HCT116 (cell line): ENCODE data around the gene TBC1D8. TPM values are rescaled to one million over a fixed set of nuclear protein-coding genes. Genes with fewer than 3 reads are reported as not detected.

ENCODE experiments used
- ATAC-seq: fragments of 200-7000 bp; cut with Tn5 transposase; 2 replicates; pipeline ENCODE4 v1.9.1; 2020; ENCODE audit warnings: mild to moderate bottlenecking, moderate library complexity
- BruUV-seq: library from RNA; stranded (reverse); fragments of 400-500 nt; replicated peaks from 2 replicates; lab custom pipeline; 2021; lab: Mats Ljungman, UMichigan
- CTCF ChIA-PET: fragments of 300-600 bp; sonication (Branson Sonifier 250); formaldehyde crosslinking; loops from one replicate; lab custom pipeline; 2021; ENCODE audit warnings: antibody characterized with exemption; lab: Charles Lee
- POLR2A ChIA-PET: fragments of 300-600, 350-600 bp; sonication (Branson Sonifier 250); formaldehyde crosslinking; loops from one replicate; lab custom pipeline; 2021; ENCODE audit warnings: antibody characterized with exemption; lab: Charles Lee
- RAD21 ChIA-PET, 2 experiments: fragments of 300-600 bp; sonication (Branson Sonifier 250); formaldehyde crosslinking; loops; one replicate each; lab custom pipeline; 2023; ENCODE audit warnings: low total read pairs in 2 of 2; ENCODE audit not compliant: uncharacterized antibody in 2 of 2, unreplicated experiment in 2 of 2, low non-redundant PET in 1 of 2; lab: Charles Lee
- DNase-seq: peaks from one replicate; pipeline ENCODE4 v3.0.0-alpha.2; 2010; ENCODE audit warnings: low read depth, low spot score
- H2AFZ ChIP-seq: fragments of 200-600 bp; shearing (Covaris generic), sonication (generic); 2 replicates; pipeline ENCODE4 v1.6.1; 2017; ENCODE audit warnings: low read depth, mixed run types, mixed read lengths, antibody characterized with exemption, low read length; ENCODE audit not compliant: poor library complexity, severe bottlenecking
- H3K27ac ChIP-seq: 2 replicates; pipeline ENCODE4 v1.5.1; 2012; ENCODE audit warnings: low read depth, low read length
- H3K27me3 ChIP-seq: fragments of 200-600 bp; sonication (generic); 2 replicates; pipeline ENCODE4 v1.6.1; 2016; ENCODE audit warnings: mixed run types, low read length, mixed read lengths; ENCODE audit not compliant: insufficient read depth
- H3K36me3 ChIP-seq, 2 experiments: fragments of 200-500 bp in 1 of 2; fragments of 200-600 bp in 1 of 2; sonication (Bioruptor generic) in 1 of 2; sonication (generic) in 1 of 2; 2 replicates each; pipeline versions ENCODE4 v1.5.1 to v1.6.1; 2014 to 2016; ENCODE audit warnings: low read length in 2 of 2, inconsistent platforms in 1 of 2, mixed read lengths in 1 of 2, mixed run types in 1 of 2; ENCODE audit not compliant: insufficient read depth in 2 of 2, control insufficient read depth in 1 of 2
- H3K4me1 ChIP-seq, 2 experiments: fragments of 200-600 bp in 1 of 2; sonication (generic) in 1 of 2; 2 replicates each; pipeline versions ENCODE4 v1.5.1 to v1.6.1; 2012 to 2017; ENCODE audit warnings: low read length in 2 of 2, inconsistent platforms in 1 of 2, mild to moderate bottlenecking in 1 of 2, mixed read lengths in 1 of 2, mixed run types in 1 of 2, moderate library complexity in 1 of 2; ENCODE audit not compliant: insufficient read depth in 2 of 2, control insufficient read depth in 1 of 2
- H3K4me2 ChIP-seq: fragments of 200-600 bp; sonication (generic); 2 replicates; pipeline ENCODE4 v1.6.1; 2017; ENCODE audit warnings: mixed run types, low read length, mixed read lengths
- H3K4me3 ChIP-seq, 2 experiments: fragments of 200-600 bp in 1 of 2; sonication (generic) in 1 of 2; replicated peaks in 1 of 2; 2 replicates each; pipeline ENCODE4 v1.5.1; 2011 to 2016; ENCODE audit warnings: low read length in 2 of 2, control low read depth in 1 of 2, low read depth in 1 of 2, mild to moderate bottlenecking in 1 of 2, mixed read lengths in 1 of 2, mixed run types in 1 of 2
- H3K79me2 ChIP-seq: fragments of 200-600 bp; sonication (generic); 2 replicates; pipeline ENCODE4 v1.6.1; 2017; ENCODE audit warnings: mild to moderate bottlenecking, mixed run types, low read length, moderate library complexity, mixed read lengths; ENCODE audit not compliant: insufficient read depth
- H3K9ac ChIP-seq: fragments of 200-600 bp; sonication (generic); 2 replicates; pipeline ENCODE4 v1.6.1; 2016; ENCODE audit warnings: low read length, mixed read lengths
- H3K9me2 ChIP-seq: fragments of 200-600 bp; sonication (generic), shearing (Covaris generic); 2 replicates; pipeline ENCODE4 v1.6.1; 2017; ENCODE audit warnings: mixed run types, mild to moderate bottlenecking, moderate library complexity; ENCODE audit not compliant: insufficient read depth
- H3K9me3 ChIP-seq, 2 experiments: fragments of 200-500 bp in 1 of 2; fragments of 200-600 bp in 1 of 2; sonication (Bioruptor generic) in 1 of 2; sonication (generic) in 1 of 2; 2 replicates each; pipeline ENCODE4 v1.6.1; 2014 to 2017; ENCODE audit warnings: low read length in 2 of 2, mixed read lengths in 2 of 2, inconsistent platforms in 1 of 2, low read depth in 1 of 2, mild to moderate bottlenecking in 1 of 2, mixed run types in 1 of 2, moderate library complexity in 1 of 2; ENCODE audit not compliant: control insufficient read depth in 1 of 2, insufficient read depth in 1 of 2
- H4K20me1 ChIP-seq: fragments of 200-600 bp; sonication (generic), shearing (Covaris generic); 2 replicates; pipeline ENCODE4 v1.6.1; 2017; ENCODE audit warnings: mixed run types, mild to moderate bottlenecking, moderate library complexity; ENCODE audit not compliant: insufficient read depth
- CBX3 ChIP-seq: IDR thresholded peaks from 2 replicates; pipeline ENCODE4 v1.6.1; 2012; ENCODE audit warnings: low read depth
- CEBPB ChIP-seq: IDR thresholded peaks from 2 replicates; pipeline ENCODE4 v1.6.1; 2012; ENCODE audit warnings: low read depth
- EGR1 ChIP-seq: IDR thresholded peaks from 2 replicates; pipeline ENCODE4 v1.6.1; 2012; ENCODE audit warnings: low read depth
- ELF1 ChIP-seq: IDR thresholded peaks from 2 replicates; pipeline ENCODE4 v1.6.1; 2012; ENCODE audit warnings: low read depth, borderline replicate concordance
- EZH2 ChIP-seq: fragments of 200-600 bp; sonication (generic); IDR thresholded peaks from 2 replicates; pipeline ENCODE4 v1.6.1; 2017; ENCODE audit warnings: antibody characterized with exemption, mixed run types
- EZH2phosphoT487 ChIP-seq: fragments of 200-600 bp; IDR thresholded peaks from 2 replicates; pipeline ENCODE4 v1.6.1; 2018; ENCODE audit warnings: antibody characterized with exemption, borderline replicate concordance
- FOSL1 ChIP-seq: IDR thresholded peaks from 2 replicates; pipeline ENCODE4 v1.6.1; 2012; ENCODE audit warnings: low read depth
- JUND ChIP-seq: IDR thresholded peaks from 2 replicates; pipeline ENCODE4 v1.6.1; 2012
- MAX ChIP-seq: IDR thresholded peaks from 2 replicates; pipeline ENCODE4 v1.6.1; 2012
- POLR2A ChIP-seq: IDR thresholded peaks from 2 replicates; pipeline ENCODE4 v1.7.0; 2011; ENCODE audit warnings: borderline replicate concordance; ENCODE audit not compliant: insufficient read depth, insufficient read length; ENCODE audit errors: extremely low read depth
- POLR2AphosphoS5 ChIP-seq: IDR thresholded peaks from 2 replicates; pipeline ENCODE4 v1.6.1; 2011; ENCODE audit warnings: mild to moderate bottlenecking, low read depth, low read length, moderate library complexity
- RAD21 ChIP-seq: IDR thresholded peaks from 2 replicates; pipeline ENCODE4 v1.6.1; 2012; ENCODE audit warnings: low read depth, mild to moderate bottlenecking
- SIN3A ChIP-seq: IDR thresholded peaks from 2 replicates; pipeline ENCODE4 v1.6.1; 2012; ENCODE audit warnings: low read depth
- SP1 ChIP-seq: IDR thresholded peaks from 2 replicates; pipeline ENCODE4 v1.6.1; 2012; ENCODE audit warnings: low read depth
- SRF ChIP-seq: IDR thresholded peaks from 2 replicates; pipeline ENCODE4 v1.6.1; 2012; ENCODE audit warnings: low read depth
- TCF7L2 ChIP-seq: IDR thresholded peaks from 2 replicates; pipeline ENCODE4 v1.7.0; 2011; ENCODE audit warnings: borderline replicate concordance, inconsistent platforms; ENCODE audit not compliant: insufficient read depth, insufficient read length; ENCODE audit errors: extremely low read depth
- YY1 ChIP-seq: IDR thresholded peaks from 2 replicates; pipeline ENCODE4 v1.6.1; 2011; ENCODE audit warnings: low read length, low read depth, moderate library complexity, mild to moderate bottlenecking; ENCODE audit not compliant: insufficient replicate concordance; ENCODE audit errors: extremely low read depth
- ZBTB33 ChIP-seq: IDR thresholded peaks from 2 replicates; pipeline ENCODE4 v1.6.1; 2011; ENCODE audit warnings: mild to moderate bottlenecking, low read length, moderate library complexity; ENCODE audit not compliant: insufficient replicate concordance; ENCODE audit errors: extremely low read depth
- ZFX ChIP-seq: fragments of 450-650 bp; IDR thresholded peaks from 2 replicates; pipeline ENCODE4 v1.6.1; 2017
- ZNF274 ChIP-seq: fragments of 200-500 bp; sonication (Bioruptor generic); IDR thresholded peaks from 2 replicates; pipeline ENCODE4 v1.6.1; 2014; ENCODE audit warnings: mild to moderate bottlenecking, low read depth, low read length, inconsistent platforms
- intact Hi-C: fragments of 100-400 bp; cut with micrococcal nuclease; formaldehyde crosslinking; loops from 2 replicates; pipeline ENCODE4 v1.10.0; 2022
- total RNA-seq: library from RNA; stranded (reverse); gene quantifications from one replicate; pipeline ENCODE4 v1.2.1, GENCODE V29; 2021; ENCODE audit not compliant: unreplicated experiment

Gene TBC1D8
- total RNA-seq, 1 experiment from 2014 or later, result 44.0 TPM

GRCh38 chr2:101125374-101125773 is 25.8 kb downstream of the TBC1D8 start:
- Histone ChIP-seq H4K20me1 (no peaks in the 10 kb centered on the region), H3K9me2 (no peaks in the 10 kb centered on the region), H3K79me2 (peaks cover 84% of the 10 kb centered on the region), H3K27me3 (no peaks in the 10 kb centered on the region), H3K27ac (peak overlapping the region; percentile 93), H3K9me3 (no peaks in the 10 kb centered on the region; a peak in 1 of 4 replicates), H3K4me2 (peak overlapping the region; percentile 72), H3K4me3 (peak overlapping the region in 1 of 2 experiments; percentile 38; a peak in 3 of 4 replicates), H3K9ac (peak overlapping the region; percentile 54), H3K4me1 (peaks cover 93 to 96% of the 10 kb centered on the region in 2 experiments), H2AFZ (no peak overlapping the region), H3K36me3 (no peaks in the 10 kb centered on the region)
- ATAC-seq (peak; percentile 21), DNase-seq (peak; percentile 42)
- TF ChIP-seq CEBPB (peak; percentile 53; the same call in 1 of the 2 replicates), ZNF274 (no peak), CBX3 (peak; percentile 3), SRF (no peak), ZFX (no peak), EZH2phosphoT487 (no peak), EZH2 (no peak), POLR2A (no peak)
- BruUV-seq, result no TSS peak
- CTCF ChIA-PET, result interaction anchor here (1.0 kb wide), 1 partner anchor 89 kb away, joined by 3 read pairs; no protein-coding TSS in a partner anchor
- intact Hi-C loops, result no loop called here
- POLR2A ChIA-PET, result interaction anchor here (0.6 to 1.6 kb wide), 3 partner anchors 15 to 27 kb away, joined by 3 to 4 read pairs (median 4); no protein-coding TSS in a partner anchor
- RAD21 ChIA-PET, result no interaction called here

- peak overlapping the region; percentile 13 to 38 for H3K4me3 ChIP-seq
- intact Hi-C loops, result no loop called here
- H3K36me3 ChIP-seq, result no peaks in the 10 kb centered on the region
- H3K79me2 ChIP-seq, result peaks cover 84% of the 10 kb centered on the region
- H3K4me2 ChIP-seq, result peak overlapping the region; percentile 72
- H3K27ac ChIP-seq, result peak overlapping the region; percentile 93
- H3K4me1 ChIP-seq, result peaks cover 93 to 96% of the 10 kb centered on the region in 2 experiments
- DNase-seq (peak; percentile 93), ATAC-seq (peak; percentile 84)
- TSS peak; percentile 75 for BruUV-seq
- no peaks in the 10 kb centered on the region; a peak in 1 of 4 replicates for H3K9me3 ChIP-seq
- ChIA-PET RAD21 (no interaction called here), POLR2A (interaction anchor here (1.3 to 1.6 kb wide), 2 partner anchors 28 to 30 kb away, joined by 3 to 4 read pairs; no protein-coding TSS in a partner anchor), CTCF (no interaction called here)
- peak overlapping the region; percentile 54 for H3K9ac ChIP-seq
- H4K20me1 ChIP-seq, result no peaks in the 10 kb centered on the region
- H3K9me2 ChIP-seq, result no peaks in the 10 kb centered on the region
- no peak for TF ChIP-seq ELF1
- peak; percentile 86 for TF ChIP-seq FOSL1
- no peak for TF ChIP-seq TCF7L2
- peak; percentile 58; the same call in 1 of the 2 replicates for TF ChIP-seq SIN3A
- peak; percentile 73; the same call in 1 of the 2 replicates for TF ChIP-seq CEBPB
- TF ChIP-seq YY1, result peak; percentile 37
- no peak for TF ChIP-seq ZBTB33
- peak; percentile 68 for TF ChIP-seq CBX3
- TF ChIP-seq RAD21, result peak; percentile 48
- peak; percentile 81 for TF ChIP-seq JUND
- TF ChIP-seq POLR2AphosphoS5, result peak; percentile 58
- TF ChIP-seq EGR1, result 0 out of 2 replicates have a peak, but pooled peaks have one; percentile 14
- peak; percentile 80 for TF ChIP-seq SP1
- TF ChIP-seq MAX, result peak; percentile 73; the same call in 1 of the 2 replicates
- no peak overlapping the region for H2AFZ ChIP-seq
- H3K27me3 ChIP-seq, result no peaks in the 10 kb centered on the region
These were observed 26.4 kb downstream of the TBC1D8 start for GRCh38 chr2:101124643-101125366.
